Pancreas (tissue), 10 donors: ENCODE results near the gene AP2B1. TPM values are rescaled to one million over a fixed set of nuclear protein-coding genes. Genes with fewer than 3 reads are reported as not detected.

ENCODE experiments used
- ATAC-seq, 4 donors: fragments of 200-7000 bp; cut with Tn5 transposase; one replicate each; pipeline versions ENCODE4 v1.8.0 to v1.9.1; 2020; ENCODE audit warnings: mild to moderate bottlenecking in 4 of 4, moderate library complexity in 4 of 4
- DNase-seq, 6 donors: peaks; one replicate each; pipeline ENCODE4 v3.0.0-alpha.2; 2020
- FAIRE-seq: peaks from 2 replicates; lab custom pipeline; 2012; peaks lifted over from hg19 to GRCh38; lab: Jason Lieb, UNC
- H3K27ac ChIP-seq, 4 donors: fragments of 200-600 bp; sonication (generic); 1 replicate in 3 of 4; 2 replicates in 1 of 4; pipeline versions ENCODE4 v1.5.0 to v1.8.0; 2020
- H3K27me3 ChIP-seq, 4 donors: fragments of 200-600 bp; one replicate each; pipeline ENCODE4 v1.8.0; 2021
- H3K36me3 ChIP-seq, 3 donors: fragments of 200-600 bp; sonication (generic) in 1 of 3; one replicate each; pipeline versions ENCODE4 v1.5.0 to v1.8.0; 2020 to 2021
- H3K4me1 ChIP-seq, 3 donors: fragments of 200-600 bp; one replicate each; pipeline ENCODE4 v1.8.0; 2021
- H3K4me3 ChIP-seq, 4 donors: fragments of 200-600 bp; sonication (generic) in 2 of 4; one replicate each; pipeline versions ENCODE4 v1.5.0 to v1.8.0; 2020 to 2021
- H3K9me3 ChIP-seq, 4 donors: fragments of 200-600 bp; one replicate each; pipeline ENCODE4 v1.8.0; 2021
- WGBS, 2 donors: extraction: QIAGEN DNeasy Blood & Tissue Kit; methylation state at CpG; one replicate each; pipeline ENCODE4 v1.1.7; 2013; 5-methylcytosine and 5-hydroxymethylcytosine counted together
- intact Hi-C, 3 donors: fragments of 100-400 bp; cut with DNase I; formaldehyde crosslinking; loops; one replicate each; pipeline versions ENCODE4 v1.11.1 to v1.14.2; 2022
- polyA plus RNA-seq, 2 donors: library from polyadenylated mRNA; stranded (reverse); fragments of 200-250 nt; gene quantifications; one replicate each; pipeline ENCODE4 v1.2.3, GENCODE V29; 2013
- total RNA-seq, 6 donors: library from RNA; stranded (reverse); fragmentation: NEBNext Ultra II Directional in 4 of 6; extraction: Animal tissue kit (Norgen Biotek cat#: 25700) in 4 of 6; gene quantifications; one replicate each; pipeline versions ENCODE4 v1.2.1 to v1.2.4, GENCODE V29; 2021 to 2023
- TF ChIP-seq, protein P1 (sequence below), 4 donors: fragments of 200-600 bp; sonication (generic) in 3 of 4; IDR thresholded peaks; one replicate each; pipeline versions ENCODE4 v1.5.0 to v1.8.0; 2021; ENCODE audit warnings: antibody characterized with exemption in 4 of 4
- donor health status: healthy with polysubstance abuse.
- donor health status: DM: no; HTN: no; CAD: no; lungs with moderate emphysema.
- donor health status: DM: no; HTN: no; CAD: no.
- donor health status: control.
- donor health status: control.
- donor health status: Bipolar disorder and iron deficiency.
- donor health status: DM: yes; HTN: yes; CAD: no.
- donor health status: DM: no; HTN: no; CAD: no.
- donor health status: DM: no; HTN: no; CAD: no.
- donor health status: DM: yes; HTN: yes; CAD: no.

AP2B1 gene
- total and polyA plus RNA-seq, 8 donors: 21.2 to 83.2 (median 47.3) TPM

DNA sequence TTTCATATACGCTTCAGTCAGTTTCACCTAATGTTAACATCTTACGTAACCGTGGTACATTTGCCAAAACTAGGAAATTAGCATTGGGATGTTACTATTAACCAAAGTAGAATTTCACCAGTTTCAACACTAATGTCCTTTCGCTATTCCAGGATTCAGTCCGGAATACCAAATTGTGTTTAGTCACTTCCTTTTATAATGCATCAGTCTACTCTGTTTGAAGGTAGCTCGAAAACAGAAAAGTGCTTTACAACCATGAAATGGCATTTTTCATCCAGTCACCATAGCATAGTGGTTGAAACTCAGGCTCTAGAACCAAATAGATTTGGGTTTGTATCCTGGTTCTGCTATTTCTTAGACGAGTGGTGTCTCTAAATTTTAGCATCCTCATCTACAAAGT lies 29.4 kb downstream of the AP2B1 start:
- TF ChIP-seq, protein P1, sequence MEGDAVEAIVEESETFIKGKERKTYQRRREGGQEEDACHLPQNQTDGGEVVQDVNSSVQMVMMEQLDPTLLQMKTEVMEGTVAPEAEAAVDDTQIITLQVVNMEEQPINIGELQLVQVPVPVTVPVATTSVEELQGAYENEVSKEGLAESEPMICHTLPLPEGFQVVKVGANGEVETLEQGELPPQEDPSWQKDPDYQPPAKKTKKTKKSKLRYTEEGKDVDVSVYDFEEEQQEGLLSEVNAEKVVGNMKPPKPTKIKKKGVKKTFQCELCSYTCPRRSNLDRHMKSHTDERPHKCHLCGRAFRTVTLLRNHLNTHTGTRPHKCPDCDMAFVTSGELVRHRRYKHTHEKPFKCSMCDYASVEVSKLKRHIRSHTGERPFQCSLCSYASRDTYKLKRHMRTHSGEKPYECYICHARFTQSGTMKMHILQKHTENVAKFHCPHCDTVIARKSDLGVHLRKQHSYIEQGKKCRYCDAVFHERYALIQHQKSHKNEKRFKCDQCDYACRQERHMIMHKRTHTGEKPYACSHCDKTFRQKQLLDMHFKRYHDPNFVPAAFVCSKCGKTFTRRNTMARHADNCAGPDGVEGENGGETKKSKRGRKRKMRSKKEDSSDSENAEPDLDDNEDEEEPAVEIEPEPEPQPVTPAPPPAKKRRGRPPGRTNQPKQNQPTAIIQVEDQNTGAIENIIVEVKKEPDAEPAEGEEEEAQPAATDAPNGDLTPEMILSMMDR (IDR thresholded peaks at IDR 0.05): no peak
- Histone ChIP-seq H3K36me3 (peaks cover 0 to under 1% (median 0%) of the 10 kb centered on the region in 3 donors), H3K4me3 (no peak overlapping the region), H3K27ac (no peak overlapping the region), H3K9me3 (no peaks in the 10 kb centered on the region), H3K27me3 (no peaks in the 10 kb centered on the region), H3K4me1 (peaks cover 0 to 13% (median 11%) of the 10 kb centered on the region in 3 donors)
- FAIRE-seq: no peak
- intact Hi-C loops: loop anchor here in 1 of 3 donors (10.0 kb wide), 1 partner anchor 128 kb away; no protein-coding TSS in a partner anchor
- no peak for DNase-seq
- WGBS, 2 donors: 88 to 91% methylated on average over 7 of the region's 7 CpGs
- no peak for ATAC-seq

DNA sequence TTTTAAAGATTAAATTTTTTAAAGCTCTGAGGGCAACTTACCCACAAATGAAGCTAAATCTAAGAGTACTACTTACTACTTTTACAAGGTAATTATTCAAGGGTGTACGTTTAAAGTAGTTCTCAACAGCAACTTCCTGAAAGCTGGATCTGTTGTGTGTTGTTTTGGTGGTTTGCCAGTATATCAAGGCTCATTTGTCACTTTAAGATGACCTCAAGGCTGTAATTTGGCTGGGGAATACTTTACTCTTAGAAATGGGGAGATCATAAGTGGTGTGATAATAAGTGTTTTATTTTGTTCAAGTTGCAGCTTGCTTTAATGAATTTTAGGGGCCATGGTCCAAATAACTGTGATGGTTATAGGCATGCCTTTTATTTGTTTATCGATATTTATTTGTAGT lies 30.4 kb downstream of the AP2B1 start:
- intact Hi-C loops: loop anchor here in 1 of 3 donors (10.0 kb wide), 1 partner anchor 127 kb away; no protein-coding TSS in a partner anchor
- no peak overlapping the region for H3K4me3 ChIP-seq
- H3K36me3 ChIP-seq: no peaks in the 10 kb centered on the region
- H3K9me3 ChIP-seq: no peaks in the 10 kb centered on the region
- FAIRE-seq (no peak), ATAC-seq (peak in 1 of 4 donors; percentile 35), DNase-seq (no peak)
- TF ChIP-seq, protein P1 (IDR thresholded peaks at IDR 0.05): no peak
- 55 to 57% methylated on average over 2 of the region's 2 CpGs for WGBS, 2 donors
- H3K4me1 ChIP-seq: peaks cover 0 to 13% (median 11%) of the 10 kb centered on the region in 3 donors
- H3K27ac ChIP-seq: no peak overlapping the region
- H3K27me3 ChIP-seq: no peaks in the 10 kb centered on the region

DNA sequence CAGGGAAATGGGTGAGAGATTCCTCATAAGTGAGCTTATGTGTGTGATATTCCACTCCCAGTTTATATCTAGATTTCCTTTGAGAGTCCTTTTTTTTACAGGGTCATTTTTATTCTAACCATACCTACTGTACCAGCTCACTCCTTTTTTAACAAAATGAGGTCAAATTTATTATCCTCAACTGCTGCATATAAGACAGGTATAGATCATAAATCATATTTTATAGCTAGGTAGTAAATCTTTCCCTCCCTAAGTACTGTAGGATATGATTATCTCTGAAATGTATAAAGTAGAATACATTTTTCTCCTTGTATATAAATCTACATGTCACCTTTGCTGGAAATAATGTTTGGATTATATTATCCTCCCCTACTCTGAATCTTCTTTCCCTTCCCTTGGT lies 31.5 kb downstream of the AP2B1 start:
- Histone ChIP-seq H3K27ac (no peak overlapping the region), H3K4me1 (peaks cover 0 to 13% (median 11%) of the 10 kb centered on the region in 3 donors), H3K36me3 (no peaks in the 10 kb centered on the region), H3K27me3 (no peaks in the 10 kb centered on the region), H3K4me3 (no peak overlapping the region), H3K9me3 (no peaks in the 10 kb centered on the region)
- TF ChIP-seq, protein P1 (IDR thresholded peaks at IDR 0.05): no peak
- intact Hi-C loops: loop anchor here in 1 of 3 donors (10.0 kb wide), 1 partner anchor 126 kb away; no protein-coding TSS in a partner anchor
- DNase-seq (no peak), FAIRE-seq (no peak), ATAC-seq (no peak)

DNA sequence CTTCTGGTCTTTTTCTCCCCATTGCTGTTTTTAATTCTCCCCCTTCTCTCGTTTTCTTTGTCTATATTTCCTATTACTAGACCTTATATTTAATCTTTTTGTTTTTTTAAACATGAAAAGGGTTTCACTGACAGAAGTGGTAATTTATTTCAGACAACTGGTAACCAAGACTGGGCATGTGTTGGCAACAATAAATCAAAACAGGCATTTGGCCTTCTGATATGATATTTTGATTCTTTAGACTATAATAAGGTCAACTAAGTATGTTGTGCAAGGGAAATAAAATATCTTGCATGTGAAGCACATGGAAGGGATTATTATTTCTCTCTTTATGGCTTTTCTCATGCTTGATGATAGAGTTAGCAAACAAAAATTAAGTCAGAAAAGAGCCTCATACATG lies 34.6 kb downstream of the AP2B1 start:
- 35 to 62% methylated on average over 1 of the region's 1 CpG for WGBS, 2 donors
- TF ChIP-seq, protein P1 (IDR thresholded peaks at IDR 0.05): no peak
- ATAC-seq (no peak), DNase-seq (no peak), FAIRE-seq (no peak)
- no peaks in the 10 kb centered on the region for H3K27me3 ChIP-seq
- H3K9me3 ChIP-seq: no peaks in the 10 kb centered on the region
- intact Hi-C loops: no loop called here
- H3K4me1 ChIP-seq: peaks cover 0 to 13% (median 11%) of the 10 kb centered on the region in 3 donors
- no peak overlapping the region for H3K27ac ChIP-seq
- no peak overlapping the region for H3K4me3 ChIP-seq
- peaks cover 0 to 6% (median 0%) of the 10 kb centered on the region in 3 donors for H3K36me3 ChIP-seq

DNA sequence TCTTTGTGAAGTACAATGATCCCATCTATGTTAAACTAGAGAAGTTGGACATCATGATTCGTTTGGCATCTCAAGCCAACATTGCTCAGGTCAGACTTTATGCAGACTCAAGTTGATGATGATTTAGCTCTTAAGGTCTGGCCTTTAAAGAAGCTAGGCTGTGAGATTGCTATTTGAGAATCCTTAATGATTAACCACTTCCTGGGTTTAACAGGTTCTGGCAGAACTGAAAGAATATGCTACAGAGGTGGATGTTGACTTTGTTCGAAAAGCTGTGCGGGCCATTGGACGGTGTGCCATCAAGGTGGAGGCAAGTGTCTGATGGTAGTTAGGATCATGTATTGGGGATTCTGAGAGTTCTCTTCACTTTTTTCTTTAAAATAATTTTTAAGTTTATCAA lies 40.3 kb downstream of the AP2B1 start:
- intact Hi-C loops: no loop called here
- TF ChIP-seq, protein P1 (IDR thresholded peaks at IDR 0.05): no peak
- 58 to 74% methylated on average over 4 of the region's 4 CpGs for WGBS, 2 donors
- Histone ChIP-seq H3K4me3 (no peak overlapping the region), H3K9me3 (no peaks in the 10 kb centered on the region), H3K27me3 (no peaks in the 10 kb centered on the region), H3K27ac (peak overlapping the region in 1 of 4 donors; percentile 20), H3K36me3 (peaks cover 0 to 26% (median 6%) of the 10 kb centered on the region in 3 donors), H3K4me1 (no peaks in the 10 kb centered on the region)
- FAIRE-seq: no peak
- peak in 3 of 4 donors; percentile 56 to 73 (median 67) for ATAC-seq
- DNase-seq: no peak
